PFSK-1 (cell line): ENCODE data around the gene ZDHHC14.

Experiments
- POLR2AphosphoS5 ChIP-seq: IDR thresholded peaks from 2 replicates; pipeline ENCODE4 v1.6.1; 2012; ENCODE audit warnings: low read depth, mild to moderate bottlenecking, control low read depth, low read length, moderate library complexity
- SIN3A ChIP-seq: IDR thresholded peaks from 2 replicates; pipeline ENCODE4 v1.6.1; 2012; ENCODE audit warnings: mild to moderate bottlenecking, low read length, moderate library complexity, borderline replicate concordance; ENCODE audit not compliant: insufficient read depth
- TAF1 ChIP-seq: IDR thresholded peaks from 2 replicates; pipeline ENCODE4 v1.6.1; 2012; ENCODE audit warnings: low read length, control low read depth, borderline replicate concordance; ENCODE audit not compliant: insufficient read depth
- TF ChIP-seq, protein P1 (sequence below), 2 experiments: IDR thresholded peaks; 2 replicates each; pipeline versions ENCODE4 v1.6.1 to v1.8.0; 2011 to 2012; ENCODE audit warnings: low read depth in 2 of 2, low read length in 2 of 2, control low read depth in 1 of 2, inconsistent platforms in 1 of 2, mild to moderate bottlenecking in 1 of 2, moderate library complexity in 1 of 2; ENCODE audit not compliant: insufficient read depth in 1 of 2

GRCh38 chr6:157569543-157569942 lies 188.6 kb downstream of the ZDHHC14 start:
- TF ChIP-seq POLR2AphosphoS5 (no peak), TAF1 (no peak), SIN3A (no peak)
- TF ChIP-seq, protein P1, sequence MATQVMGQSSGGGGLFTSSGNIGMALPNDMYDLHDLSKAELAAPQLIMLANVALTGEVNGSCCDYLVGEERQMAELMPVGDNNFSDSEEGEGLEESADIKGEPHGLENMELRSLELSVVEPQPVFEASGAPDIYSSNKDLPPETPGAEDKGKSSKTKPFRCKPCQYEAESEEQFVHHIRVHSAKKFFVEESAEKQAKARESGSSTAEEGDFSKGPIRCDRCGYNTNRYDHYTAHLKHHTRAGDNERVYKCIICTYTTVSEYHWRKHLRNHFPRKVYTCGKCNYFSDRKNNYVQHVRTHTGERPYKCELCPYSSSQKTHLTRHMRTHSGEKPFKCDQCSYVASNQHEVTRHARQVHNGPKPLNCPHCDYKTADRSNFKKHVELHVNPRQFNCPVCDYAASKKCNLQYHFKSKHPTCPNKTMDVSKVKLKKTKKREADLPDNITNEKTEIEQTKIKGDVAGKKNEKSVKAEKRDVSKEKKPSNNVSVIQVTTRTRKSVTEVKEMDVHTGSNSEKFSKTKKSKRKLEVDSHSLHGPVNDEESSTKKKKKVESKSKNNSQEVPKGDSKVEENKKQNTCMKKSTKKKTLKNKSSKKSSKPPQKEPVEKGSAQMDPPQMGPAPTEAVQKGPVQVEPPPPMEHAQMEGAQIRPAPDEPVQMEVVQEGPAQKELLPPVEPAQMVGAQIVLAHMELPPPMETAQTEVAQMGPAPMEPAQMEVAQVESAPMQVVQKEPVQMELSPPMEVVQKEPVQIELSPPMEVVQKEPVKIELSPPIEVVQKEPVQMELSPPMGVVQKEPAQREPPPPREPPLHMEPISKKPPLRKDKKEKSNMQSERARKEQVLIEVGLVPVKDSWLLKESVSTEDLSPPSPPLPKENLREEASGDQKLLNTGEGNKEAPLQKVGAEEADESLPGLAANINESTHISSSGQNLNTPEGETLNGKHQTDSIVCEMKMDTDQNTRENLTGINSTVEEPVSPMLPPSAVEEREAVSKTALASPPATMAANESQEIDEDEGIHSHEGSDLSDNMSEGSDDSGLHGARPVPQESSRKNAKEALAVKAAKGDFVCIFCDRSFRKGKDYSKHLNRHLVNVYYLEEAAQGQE (IDR thresholded peaks at IDR 0.05; ENCODE audit: insufficient read depth in 1 of 2, low read depth in 2 of 2, low read length in 2 of 2) = no peak
